Measurements from ENCODE around the gene GIT1.

- no peak for TF ChIP-seq MYC (IDR thresholded peaks at IDR 0.05; ENCODE audit: low read depth, low read length)
- no peak for TF ChIP-seq CTCF (IDR thresholded peaks at IDR 0.05; ENCODE audit: low read depth, low read length)
- TF ChIP-seq MAX (IDR thresholded peaks at IDR 0.05; ENCODE audit: low read depth, low read length): no peak
These were observed 1.4 kb downstream of the GIT1 start for GRCh38 chr17:29588017-29588561.

Measured in NB4 (cell line).